Uterus (tissue), 2 donors: Measurements from ENCODE around the gene PHC2.
A peak's percentile ranks its signal among the peaks of the same experiment; 100 is the strongest.

Experiments
- CTCF ChIP-seq, 4 experiments: fragments of 200-600 bp in 2 of 4; fragments of 450-650 bp in 2 of 4; sonication (generic) in 2 of 4; IDR thresholded peaks; one replicate each; pipeline ENCODE4 v1.5.1; 2016 to 2019; ENCODE audit warnings: antibody characterized with exemption in 4 of 4, mild to moderate bottlenecking in 2 of 4, moderate library complexity in 1 of 4
- POLR2A ChIP-seq, 2 donors: fragments of 450-650 bp; IDR thresholded peaks; one replicate each; pipeline ENCODE4 v1.6.1; 2016; ENCODE audit warnings: antibody characterized with exemption in 2 of 2, mild to moderate bottlenecking in 1 of 2, moderate library complexity in 1 of 2

DNA sequence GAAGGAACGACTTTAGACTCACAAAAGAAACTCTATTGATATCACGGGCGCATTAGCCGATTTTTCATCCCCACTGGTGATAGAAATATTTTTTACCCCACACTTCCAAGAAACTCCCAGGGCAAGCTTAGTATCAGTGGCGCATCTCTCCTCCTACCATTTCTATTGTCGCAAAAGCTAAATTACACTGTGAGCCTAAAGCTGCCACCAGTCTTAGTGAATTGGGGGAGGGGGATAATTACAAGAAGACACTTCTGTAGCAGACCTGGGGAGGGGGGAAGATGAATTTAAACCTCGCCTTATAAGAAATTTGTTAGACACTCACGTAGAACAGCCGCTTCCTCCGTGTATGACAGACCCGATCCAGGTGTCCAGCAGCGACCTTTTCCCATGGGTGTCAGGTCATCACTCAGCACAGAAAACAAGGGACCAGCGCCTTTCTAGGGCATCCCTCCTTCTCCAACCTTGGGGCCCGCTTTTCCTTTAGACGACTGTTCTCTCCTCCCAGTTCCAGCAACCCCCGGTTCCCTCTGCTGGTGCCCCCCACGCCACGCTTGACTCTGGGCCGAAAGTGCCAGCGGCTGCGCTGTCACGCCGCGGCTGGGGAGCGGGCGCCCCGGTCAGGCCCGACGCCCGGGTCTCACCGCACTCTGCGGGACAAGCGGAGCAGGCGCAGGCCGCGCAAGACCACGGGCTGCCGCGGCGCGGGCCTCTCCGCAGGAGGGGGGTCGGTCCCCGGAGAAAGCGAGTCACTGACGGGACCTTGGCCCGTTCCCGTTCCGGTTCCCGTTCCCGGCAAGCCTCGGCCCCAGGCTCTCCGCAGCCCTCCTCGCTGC lies 821 bp downstream of the PHC2 start:
- TF ChIP-seq CTCF (IDR thresholded peaks at IDR 0.05) = peak in 2 of 4 experiments; percentile 50 to 53
- no peak for TF ChIP-seq POLR2A (IDR thresholded peaks at IDR 0.05)
